Coronary artery (tissue), 2 donors: Measurements from ENCODE around the gene SLC47A2.
"Not testable (repeated sequence)": the region's sequence is repeated elsewhere in the genome, so short reads cannot be mapped to it uniquely, and the experiment has no call there.

ENCODE experiments used
- DNase-seq: peaks from one replicate; pipeline ENCODE4 v3.0.0-alpha.2; 2017; ENCODE audit warnings: low spot score
- H3K27ac ChIP-seq, 2 donors: fragments of 200-600 bp; sonication (generic); one replicate each; pipeline ENCODE4 v1.5.1; 2016 to 2019
- H3K4me3 ChIP-seq: fragments of 200-600 bp; sonication (generic); 2 replicates; pipeline ENCODE4 v1.5.1; 2016; ENCODE audit warnings: mild to moderate bottlenecking, moderate library complexity
- TF ChIP-seq, protein P1 (sequence below): fragments of 200-600 bp; sonication (generic); IDR thresholded peaks from one replicate; pipeline ENCODE4 v1.5.1; 2019; ENCODE audit warnings: antibody characterized with exemption

SLC47A2 gene

DNA sequence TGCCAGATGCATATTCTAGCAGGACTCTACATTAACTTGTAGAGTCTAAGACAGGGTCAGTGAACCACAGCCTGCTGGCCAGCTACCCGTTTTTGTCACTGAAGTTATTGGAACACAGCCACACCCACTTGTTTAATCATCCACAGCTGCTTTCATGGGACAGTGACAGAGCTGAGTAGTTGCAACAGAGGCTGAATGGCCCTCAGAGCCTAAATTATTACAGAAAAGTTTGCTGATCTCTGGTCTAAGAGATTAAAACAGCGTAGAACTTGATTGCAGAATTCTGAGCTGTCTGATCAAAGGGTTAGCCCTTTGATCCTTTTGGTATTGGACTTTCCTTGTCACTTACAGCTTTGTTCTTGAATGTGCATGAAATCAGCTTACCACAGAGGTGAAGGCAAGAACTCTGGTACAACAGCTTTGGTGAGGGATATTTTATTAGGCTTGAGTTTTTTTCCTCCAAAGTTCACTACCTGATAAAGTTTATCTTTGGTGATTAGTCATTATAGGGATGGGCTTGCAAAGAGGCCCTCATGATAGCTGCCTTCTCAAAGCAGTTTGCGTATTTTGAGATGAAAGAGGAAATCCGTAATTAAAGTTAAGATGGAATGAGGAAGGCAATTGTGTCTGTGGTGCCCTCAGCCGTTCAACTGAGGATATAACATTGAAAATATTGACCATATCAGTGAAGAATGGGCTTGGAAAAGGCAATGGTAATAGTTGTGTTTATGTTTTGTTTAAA is 44.2 kb downstream of the SLC47A2 start:
- H3K27ac ChIP-seq, result peak overlapping the region in 1 of 2 donors; percentile 3
- TF ChIP-seq, protein P1, sequence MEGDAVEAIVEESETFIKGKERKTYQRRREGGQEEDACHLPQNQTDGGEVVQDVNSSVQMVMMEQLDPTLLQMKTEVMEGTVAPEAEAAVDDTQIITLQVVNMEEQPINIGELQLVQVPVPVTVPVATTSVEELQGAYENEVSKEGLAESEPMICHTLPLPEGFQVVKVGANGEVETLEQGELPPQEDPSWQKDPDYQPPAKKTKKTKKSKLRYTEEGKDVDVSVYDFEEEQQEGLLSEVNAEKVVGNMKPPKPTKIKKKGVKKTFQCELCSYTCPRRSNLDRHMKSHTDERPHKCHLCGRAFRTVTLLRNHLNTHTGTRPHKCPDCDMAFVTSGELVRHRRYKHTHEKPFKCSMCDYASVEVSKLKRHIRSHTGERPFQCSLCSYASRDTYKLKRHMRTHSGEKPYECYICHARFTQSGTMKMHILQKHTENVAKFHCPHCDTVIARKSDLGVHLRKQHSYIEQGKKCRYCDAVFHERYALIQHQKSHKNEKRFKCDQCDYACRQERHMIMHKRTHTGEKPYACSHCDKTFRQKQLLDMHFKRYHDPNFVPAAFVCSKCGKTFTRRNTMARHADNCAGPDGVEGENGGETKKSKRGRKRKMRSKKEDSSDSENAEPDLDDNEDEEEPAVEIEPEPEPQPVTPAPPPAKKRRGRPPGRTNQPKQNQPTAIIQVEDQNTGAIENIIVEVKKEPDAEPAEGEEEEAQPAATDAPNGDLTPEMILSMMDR, result no peak
- no peak for DNase-seq
- no peak overlapping the region for H3K4me3 ChIP-seq

DNA sequence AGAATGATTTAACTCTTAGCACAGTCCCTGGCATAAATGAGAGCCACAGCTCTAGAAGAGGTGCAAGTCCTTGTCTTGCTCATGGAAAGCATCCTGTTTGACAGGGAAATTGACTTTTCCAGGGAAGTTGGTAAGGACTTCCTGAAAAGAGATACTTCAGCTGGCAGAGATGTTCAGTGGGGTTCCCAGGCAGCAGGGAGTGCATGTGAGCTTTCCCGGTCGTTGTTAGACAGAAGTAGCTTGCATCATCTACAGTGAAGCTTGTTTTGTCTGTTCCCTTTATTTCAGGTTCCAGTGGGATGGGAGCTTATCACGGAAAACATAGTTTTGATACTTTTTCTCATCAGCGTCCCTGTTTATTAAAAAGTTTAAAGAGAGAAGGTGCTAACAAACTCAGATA is 45.0 kb downstream of the SLC47A2 start:
- Histone ChIP-seq H3K27ac (peak overlapping the region in 1 of 2 donors; percentile 9), H3K4me3 (no peak overlapping the region)
- DNase-seq, result no peak
- TF ChIP-seq, protein P1, result no peak

DNA sequence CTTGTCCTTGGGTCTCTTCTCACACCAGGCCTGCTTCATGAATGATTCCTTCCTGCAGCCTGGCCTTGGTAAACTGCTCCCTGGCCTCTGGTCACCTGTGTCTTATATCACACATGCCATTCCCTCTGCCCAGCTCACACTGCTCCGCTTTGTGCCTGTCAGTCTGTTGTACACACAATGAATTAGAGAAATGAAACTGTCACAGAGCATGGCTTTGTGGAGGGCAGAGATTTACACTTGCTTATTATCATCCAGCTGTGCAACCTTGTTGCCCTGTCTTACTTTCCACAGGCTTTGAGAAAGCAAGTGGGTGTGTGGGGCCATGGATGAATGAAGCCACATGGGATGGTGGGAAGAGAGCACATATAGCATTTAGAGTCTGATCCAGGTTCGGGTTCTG is 45.5 kb downstream of the SLC47A2 start:
- H3K27ac ChIP-seq, result peak overlapping the region in 1 of 2 donors; percentile 9
- TF ChIP-seq, protein P1, result no peak

GRCh38 chr17:19669680-19670079 is 46.7 kb downstream of the SLC47A2 start:
- H3K27ac ChIP-seq, H3K4me3 ChIP-seq, DNase-seq: not testable (repeated sequence)

More for the DNA sequence above, 45.5 kb downstream of the SLC47A2 start:
- H3K4me3 ChIP-seq, result no peak overlapping the region
- no peak for DNase-seq

DNA sequence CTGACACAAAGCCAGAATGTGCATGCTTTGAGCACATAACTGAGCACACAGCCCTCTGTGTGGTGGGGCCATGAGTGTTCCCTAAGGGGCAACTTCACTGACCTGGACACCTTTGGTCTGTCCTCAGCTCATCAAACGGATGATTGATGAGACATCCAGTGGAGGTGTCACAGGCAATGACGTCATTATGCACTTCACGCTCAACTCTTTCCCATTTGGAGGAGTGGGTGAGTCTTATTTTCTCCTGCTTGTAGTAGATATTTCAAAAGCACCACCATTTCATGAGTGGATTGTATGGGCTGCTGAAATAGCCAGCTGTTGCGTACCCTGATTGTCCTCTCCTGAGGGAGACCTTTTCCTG is 51.6 kb downstream of the SLC47A2 start:
- no peak for DNase-seq
- Histone ChIP-seq H3K4me3 (no peak overlapping the region), H3K27ac (no peak overlapping the region)
- TF ChIP-seq, protein P1, result no peak

GRCh38 chr17:19664136-19664820 is 52.1 kb downstream of the SLC47A2 start:
- DNase-seq, result no peak
- TF ChIP-seq, protein P1, result no peak
- Histone ChIP-seq H3K4me3 (no peak overlapping the region), H3K27ac (no peak overlapping the region)

GRCh38 chr17:19663097-19663496 is 53.3 kb downstream of the SLC47A2 start:
- Histone ChIP-seq H3K27ac (no peak overlapping the region), H3K4me3 (no peak overlapping the region)
- TF ChIP-seq, protein P1, result no peak
- no peak for DNase-seq
